ENCODE measurements around the gene KIF16B.

DNA sequence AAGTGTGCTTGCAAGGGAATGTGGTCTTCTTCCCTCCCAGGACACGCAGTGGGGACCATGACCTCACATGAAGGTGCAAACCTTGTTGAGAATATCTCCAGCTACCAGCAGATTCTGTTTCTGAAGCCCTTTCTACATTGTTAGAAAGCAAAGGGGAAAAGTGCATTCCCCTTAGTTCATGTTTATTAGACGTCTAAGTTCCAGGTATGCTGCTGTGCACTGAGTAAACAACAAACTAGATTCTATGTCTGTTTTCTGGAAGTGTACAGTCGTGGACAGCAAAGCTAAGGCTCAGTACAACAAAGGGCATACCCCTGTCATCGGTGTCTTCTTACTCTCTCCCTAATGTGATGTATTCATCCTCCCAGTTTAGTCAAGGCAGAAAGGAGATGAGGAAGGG lies 178.5 kb downstream of the KIF16B start:
- no peak for TF ChIP-seq GATA3 (IDR thresholded peaks at IDR 0.05; ENCODE audit: low read depth, low read length)
- no peak for TF ChIP-seq GATA2 (IDR thresholded peaks at IDR 0.05; ENCODE audit: low read depth, low read length)
